Fibroblast of gingiva (primary cell): Measurements from ENCODE around the gene TMEM141.
"Not testable (repeated sequence)": the region's sequence is repeated elsewhere in the genome, so short reads cannot be mapped to it uniquely, and the experiment has no call there.

ENCODE experiments used
- DNase-seq: peaks from one replicate; pipeline ENCODE4 v3.0.0-alpha.2; 2011; ENCODE audit warnings: low read depth

TMEM141 gene

GRCh38 chr9:136833381-136834048, 42.4 kb downstream of the TMEM141 start:
- DNase-seq, result not testable (repeated sequence)

GRCh38 chr9:136835162-136835931, 44.2 kb downstream of the TMEM141 start:
- no peak for DNase-seq

- DNase-seq, result no peak
Observed at GRCh38 chr9:136835932-136836904, 45.1 kb downstream of the TMEM141 start.

- DNase-seq, result no peak
Observed at GRCh38 chr9:136837146-136837855, 46.2 kb downstream of the TMEM141 start.

- not testable (repeated sequence) for DNase-seq
Observed at GRCh38 chr9:136837856-136838277, 46.7 kb downstream of the TMEM141 start.

- no peak for DNase-seq
Observed at GRCh38 chr9:136838314-136839228, 47.4 kb downstream of the TMEM141 start.

GRCh38 chr9:136839229-136840139, 48.3 kb downstream of the TMEM141 start:
- no peak for DNase-seq

- no peak for DNase-seq
Observed at GRCh38 chr9:136840140-136840876, 49.2 kb downstream of the TMEM141 start.

- peak; percentile 51 for DNase-seq
Observed at GRCh38 chr9:136840877-136841645, 49.9 kb downstream of the TMEM141 start.

- DNase-seq, result not testable (repeated sequence)
Observed at GRCh38 chr9:136841646-136842379, 50.7 kb downstream of the TMEM141 start.

- peak; percentile 60 for DNase-seq
Observed at GRCh38 chr9:136842380-136842948, 51.3 kb downstream of the TMEM141 start, which contains the start of gene AJM1. Gene AJM1, plus strand, starts transcription at chr9:136842478. Its CDS starts 1,937 bp downstream, at chr9:136844415.
